Activated CD8-positive, alpha-beta memory T cell treated with anti-CD3 and anti-CD28 coated beads, Interleukin-2, amount 50 U/mL, for 24 hours (primary cell): ENCODE data around the gene SKIC8.

Experiments used
- DNase-seq: peaks from one replicate; pipeline ENCODE4 v3.0.0-alpha.2; 2020; ENCODE audit errors: extremely low read depth

The SKIC8 gene

GRCh38 chr15:78292219-78292618 is 7.2 kb downstream of the SKIC8 start:
- no peak for DNase-seq

GRCh38 chr15:78291698-78292097 is 7.7 kb downstream of the SKIC8 start:
- DNase-seq = no peak

GRCh38 chr15:78291052-78291451 is 8.4 kb downstream of the SKIC8 start:
- no peak for DNase-seq

GRCh38 chr15:78290222-78290621 is 9.2 kb downstream of the SKIC8 start:
- no peak for DNase-seq

- no peak for DNase-seq
These were observed 14.7 kb downstream of the SKIC8 start for GRCh38 chr15:78284758-78285157.

GRCh38 chr15:78282324-78282723 is 17.1 kb downstream of the SKIC8 start:
- no peak for DNase-seq

GRCh38 chr15:78280319-78281072 is 18.9 kb downstream of the SKIC8 start:
- DNase-seq = no peak

- no peak for DNase-seq
These were observed 23.1 kb downstream of the SKIC8 start for GRCh38 chr15:78276064-78276943.

GRCh38 chr15:78274994-78275393 is 24.4 kb downstream of the SKIC8 start:
- no peak for DNase-seq

GRCh38 chr15:78272776-78273175 is 26.6 kb downstream of the SKIC8 start:
- DNase-seq = no peak

- no peak for DNase-seq
These were observed 27.1 kb downstream of the SKIC8 start for GRCh38 chr15:78272316-78272715.

- no peak for DNase-seq
These were observed 32.6 kb downstream of the SKIC8 start for GRCh38 chr15:78266806-78267205.

- DNase-seq = no peak
These were observed 33.2 kb downstream of the SKIC8 start for GRCh38 chr15:78266229-78266628.

GRCh38 chr15:78265752-78266224 is 33.6 kb downstream of the SKIC8 start:
- no peak for DNase-seq

GRCh38 chr15:78265137-78265460 is 34.3 kb downstream of the SKIC8 start:
- DNase-seq = no peak

- DNase-seq = no peak
These were observed 34.9 kb downstream of the SKIC8 start, which contains the start of gene DNAJA4 for GRCh38 chr15:78264304-78265136. TSS of gene DNAJA4 (plus strand) at chr15:78264562. CDS start at chr15:78264764, 202 bp downstream.

- no peak for DNase-seq
These were observed 35.5 kb downstream of the SKIC8 start for GRCh38 chr15:78263907-78264303.

- no peak for DNase-seq
These were observed 36.0 kb downstream of the SKIC8 start for GRCh38 chr15:78263351-78263781.

- DNase-seq = no peak
These were observed 38.3 kb downstream of the SKIC8 start for GRCh38 chr15:78261062-78261461.

GRCh38 chr15:78260489-78260888 is 38.9 kb downstream of the SKIC8 start:
- no peak for DNase-seq

GRCh38 chr15:78259232-78259631 is 40.2 kb downstream of the SKIC8 start:
- DNase-seq = no peak

GRCh38 chr15:78257681-78258080 is 41.7 kb downstream of the SKIC8 start:
- no peak for DNase-seq
